GM23338 (cell line): Measurements from ENCODE around the gene NHS. TPM values are rescaled to one million over a fixed set of nuclear protein-coding genes. Genes with fewer than 3 reads are reported as not detected.

Experiments used
- ATAC-seq: fragments of 200-7000 bp; cut with Tn5 transposase; 3 replicates; pipeline ENCODE4 v1.9.1; 2020
- DNase-seq: peaks from one replicate; pipeline ENCODE4 v3.0.0-alpha.2; 2015; ENCODE audit warnings: low spot score
- H2AFZ ChIP-seq: fragments of 200-600 bp; sonication (generic); 2 replicates; pipeline ENCODE4 v1.8.0; 2016; ENCODE audit warnings: antibody characterized with exemption, mild to moderate bottlenecking, moderate library complexity
- H3F3A ChIP-seq: fragments of 200-600 bp; sonication (generic); replicated peaks from 2 replicates; pipeline ENCODE4 v1.8.0; 2017; ENCODE audit warnings: antibody characterized with exemption, mixed run types, low read depth
- H3K27ac ChIP-seq: fragments of 200-600 bp; sonication (generic); 2 replicates; pipeline ENCODE4 v1.6.1; 2016; ENCODE audit warnings: low read depth
- H3K27me3 ChIP-seq: fragments of 200-600 bp; sonication (generic); 2 replicates; pipeline ENCODE4 v1.8.0; 2016; ENCODE audit warnings: mild to moderate bottlenecking, mixed run types, moderate library complexity; ENCODE audit not compliant: insufficient read depth
- H3K36me3 ChIP-seq: fragments of 200-600 bp; sonication (generic); 2 replicates; pipeline ENCODE4 v1.8.0; 2016; ENCODE audit warnings: mild to moderate bottlenecking; ENCODE audit not compliant: insufficient read depth
- H3K4me1 ChIP-seq: fragments of 200-600 bp; sonication (generic); 2 replicates; pipeline ENCODE4 v1.8.0; 2016; ENCODE audit warnings: mild to moderate bottlenecking, moderate library complexity; ENCODE audit not compliant: insufficient read depth
- H3K4me2 ChIP-seq: fragments of 200-600 bp; sonication (generic); 2 replicates; pipeline ENCODE4 v1.7.1; 2017; ENCODE audit warnings: mixed run types
- H3K4me3 ChIP-seq: fragments of 200-600 bp; sonication (generic); 2 replicates; pipeline ENCODE4 v1.6.1; 2016; ENCODE audit warnings: mixed run types
- H3K79me2 ChIP-seq: fragments of 200-600 bp; sonication (generic); replicated peaks from 2 replicates; pipeline ENCODE4 v1.8.0; 2017; ENCODE audit warnings: mild to moderate bottlenecking; ENCODE audit not compliant: insufficient read depth
- H3K9me2 ChIP-seq: fragments of 200-600 bp; sonication (generic); 2 replicates; pipeline ENCODE4 v1.8.0; 2017; ENCODE audit not compliant: insufficient read depth
- H4K20me1 ChIP-seq: fragments of 200-600 bp; sonication (generic); replicated peaks from 2 replicates; pipeline ENCODE4 v1.8.0; 2017; ENCODE audit warnings: mild to moderate bottlenecking; ENCODE audit not compliant: insufficient read depth
- H3K27ac Mint-ChIP-seq: 2 replicates; pipeline ENCODE4 v1.8.0; 2020; ENCODE audit warnings: inconsistent platforms, mild to moderate bottlenecking, moderate library complexity, mixed read lengths
- H3K27me3 Mint-ChIP-seq: 3 replicates; pipeline ENCODE4 v1.8.0; 2022; ENCODE audit warnings: low read depth, mild to moderate bottlenecking, moderate library complexity, mixed read lengths, inconsistent platforms; ENCODE audit not compliant: insufficient read depth, poor library complexity
- H3K36me3 Mint-ChIP-seq: 3 replicates; pipeline ENCODE4 v1.8.0; 2021; ENCODE audit warnings: low read depth, mild to moderate bottlenecking, inconsistent platforms, moderate library complexity, mixed read lengths
- H3K4me1 Mint-ChIP-seq: 3 replicates; pipeline ENCODE4 v1.8.0; 2020; ENCODE audit warnings: mild to moderate bottlenecking, inconsistent platforms, mixed read lengths
- H3K4me3 Mint-ChIP-seq: 3 replicates; pipeline ENCODE4 v1.8.0; 2021; ENCODE audit warnings: moderate library complexity, mild to moderate bottlenecking, inconsistent platforms, mixed read lengths
- H3K9me3 Mint-ChIP-seq: 3 replicates; pipeline ENCODE4 v1.8.0; 2020; ENCODE audit warnings: moderate library complexity, mild to moderate bottlenecking, inconsistent platforms, mixed read lengths
- CREB1 ChIP-seq: fragments of 250-450 bp; sonication (Bioruptor Pico); IDR thresholded peaks from 2 replicates; pipeline ENCODE4 v1.5.0; 2020; ENCODE audit warnings: low read depth, mild to moderate bottlenecking, moderate library complexity
- EZH2 ChIP-seq: fragments of 200-600 bp; sonication (generic); IDR thresholded peaks from one replicate; pipeline ENCODE4 v1.8.0; 2017; ENCODE audit warnings: antibody characterized with exemption, mild to moderate bottlenecking, low read depth; ENCODE audit not compliant: unreplicated experiment
- NANOG ChIP-seq: IDR thresholded peaks from 2 replicates; pipeline ENCODE4 v1.6.1; 2016; ENCODE audit warnings: antibody characterized with exemption, borderline replicate concordance
- STAT1 ChIP-seq: IDR thresholded peaks from one replicate; pipeline ENCODE4 v1.6.1; 2016; ENCODE audit warnings: antibody characterized with exemption; ENCODE audit not compliant: unreplicated experiment
- ZNF114 ChIP-seq: fragments of 250-450 bp; sonication (Bioruptor Pico); IDR thresholded peaks from 2 replicates; pipeline ENCODE4 v1.5.0; 2020; ENCODE audit warnings: mild to moderate bottlenecking, moderate library complexity
- polyA plus RNA-seq: library from polyadenylated mRNA; unstranded; fragments of >200 nt; fragmentation: Nextera tagmentation; extraction: Ambion mirVana; gene quantifications from 2 replicates; pipeline ENCODE4 v1.2.1, GENCODE V29; 2016
- total RNA-seq: library from RNA; depleted of rRNA; stranded (reverse); fragments of >200 nt; shearing (Covaris generic); gene quantifications from 2 replicates; pipeline ENCODE4 v1.2.3, GENCODE V29; 2014
- TF ChIP-seq, protein P1 (sequence below): fragments of 250-450 bp; sonication (Bioruptor Pico); IDR thresholded peaks from 2 replicates; pipeline ENCODE4 v1.5.0; 2020; ENCODE audit warnings: mild to moderate bottlenecking, moderate library complexity
- TF ChIP-seq, protein P2 (sequence below): IDR thresholded peaks from one replicate; pipeline ENCODE4 v1.6.1; 2018; ENCODE audit warnings: antibody characterized with exemption; ENCODE audit not compliant: unreplicated experiment

Gene NHS
- total and polyA plus RNA-seq, 2 experiments from 2014 or later, result 1.8 to 8.2 TPM

DNA sequence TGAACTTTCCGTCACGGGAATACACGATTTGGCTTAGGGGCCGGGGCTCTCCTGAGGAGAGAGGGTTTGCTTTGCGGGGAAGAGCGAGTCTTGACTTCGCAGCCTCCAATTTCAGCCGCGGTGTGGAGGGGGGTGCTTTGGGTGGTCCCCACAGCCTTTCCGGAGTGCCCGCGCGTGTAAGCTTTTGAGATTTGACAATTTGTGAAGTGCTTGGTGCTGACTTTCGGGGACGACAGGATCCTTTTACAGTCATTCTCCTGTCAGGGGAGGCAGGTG, 362.6 kb downstream of the NHS start (continued):
- TF ChIP-seq, protein P1, sequence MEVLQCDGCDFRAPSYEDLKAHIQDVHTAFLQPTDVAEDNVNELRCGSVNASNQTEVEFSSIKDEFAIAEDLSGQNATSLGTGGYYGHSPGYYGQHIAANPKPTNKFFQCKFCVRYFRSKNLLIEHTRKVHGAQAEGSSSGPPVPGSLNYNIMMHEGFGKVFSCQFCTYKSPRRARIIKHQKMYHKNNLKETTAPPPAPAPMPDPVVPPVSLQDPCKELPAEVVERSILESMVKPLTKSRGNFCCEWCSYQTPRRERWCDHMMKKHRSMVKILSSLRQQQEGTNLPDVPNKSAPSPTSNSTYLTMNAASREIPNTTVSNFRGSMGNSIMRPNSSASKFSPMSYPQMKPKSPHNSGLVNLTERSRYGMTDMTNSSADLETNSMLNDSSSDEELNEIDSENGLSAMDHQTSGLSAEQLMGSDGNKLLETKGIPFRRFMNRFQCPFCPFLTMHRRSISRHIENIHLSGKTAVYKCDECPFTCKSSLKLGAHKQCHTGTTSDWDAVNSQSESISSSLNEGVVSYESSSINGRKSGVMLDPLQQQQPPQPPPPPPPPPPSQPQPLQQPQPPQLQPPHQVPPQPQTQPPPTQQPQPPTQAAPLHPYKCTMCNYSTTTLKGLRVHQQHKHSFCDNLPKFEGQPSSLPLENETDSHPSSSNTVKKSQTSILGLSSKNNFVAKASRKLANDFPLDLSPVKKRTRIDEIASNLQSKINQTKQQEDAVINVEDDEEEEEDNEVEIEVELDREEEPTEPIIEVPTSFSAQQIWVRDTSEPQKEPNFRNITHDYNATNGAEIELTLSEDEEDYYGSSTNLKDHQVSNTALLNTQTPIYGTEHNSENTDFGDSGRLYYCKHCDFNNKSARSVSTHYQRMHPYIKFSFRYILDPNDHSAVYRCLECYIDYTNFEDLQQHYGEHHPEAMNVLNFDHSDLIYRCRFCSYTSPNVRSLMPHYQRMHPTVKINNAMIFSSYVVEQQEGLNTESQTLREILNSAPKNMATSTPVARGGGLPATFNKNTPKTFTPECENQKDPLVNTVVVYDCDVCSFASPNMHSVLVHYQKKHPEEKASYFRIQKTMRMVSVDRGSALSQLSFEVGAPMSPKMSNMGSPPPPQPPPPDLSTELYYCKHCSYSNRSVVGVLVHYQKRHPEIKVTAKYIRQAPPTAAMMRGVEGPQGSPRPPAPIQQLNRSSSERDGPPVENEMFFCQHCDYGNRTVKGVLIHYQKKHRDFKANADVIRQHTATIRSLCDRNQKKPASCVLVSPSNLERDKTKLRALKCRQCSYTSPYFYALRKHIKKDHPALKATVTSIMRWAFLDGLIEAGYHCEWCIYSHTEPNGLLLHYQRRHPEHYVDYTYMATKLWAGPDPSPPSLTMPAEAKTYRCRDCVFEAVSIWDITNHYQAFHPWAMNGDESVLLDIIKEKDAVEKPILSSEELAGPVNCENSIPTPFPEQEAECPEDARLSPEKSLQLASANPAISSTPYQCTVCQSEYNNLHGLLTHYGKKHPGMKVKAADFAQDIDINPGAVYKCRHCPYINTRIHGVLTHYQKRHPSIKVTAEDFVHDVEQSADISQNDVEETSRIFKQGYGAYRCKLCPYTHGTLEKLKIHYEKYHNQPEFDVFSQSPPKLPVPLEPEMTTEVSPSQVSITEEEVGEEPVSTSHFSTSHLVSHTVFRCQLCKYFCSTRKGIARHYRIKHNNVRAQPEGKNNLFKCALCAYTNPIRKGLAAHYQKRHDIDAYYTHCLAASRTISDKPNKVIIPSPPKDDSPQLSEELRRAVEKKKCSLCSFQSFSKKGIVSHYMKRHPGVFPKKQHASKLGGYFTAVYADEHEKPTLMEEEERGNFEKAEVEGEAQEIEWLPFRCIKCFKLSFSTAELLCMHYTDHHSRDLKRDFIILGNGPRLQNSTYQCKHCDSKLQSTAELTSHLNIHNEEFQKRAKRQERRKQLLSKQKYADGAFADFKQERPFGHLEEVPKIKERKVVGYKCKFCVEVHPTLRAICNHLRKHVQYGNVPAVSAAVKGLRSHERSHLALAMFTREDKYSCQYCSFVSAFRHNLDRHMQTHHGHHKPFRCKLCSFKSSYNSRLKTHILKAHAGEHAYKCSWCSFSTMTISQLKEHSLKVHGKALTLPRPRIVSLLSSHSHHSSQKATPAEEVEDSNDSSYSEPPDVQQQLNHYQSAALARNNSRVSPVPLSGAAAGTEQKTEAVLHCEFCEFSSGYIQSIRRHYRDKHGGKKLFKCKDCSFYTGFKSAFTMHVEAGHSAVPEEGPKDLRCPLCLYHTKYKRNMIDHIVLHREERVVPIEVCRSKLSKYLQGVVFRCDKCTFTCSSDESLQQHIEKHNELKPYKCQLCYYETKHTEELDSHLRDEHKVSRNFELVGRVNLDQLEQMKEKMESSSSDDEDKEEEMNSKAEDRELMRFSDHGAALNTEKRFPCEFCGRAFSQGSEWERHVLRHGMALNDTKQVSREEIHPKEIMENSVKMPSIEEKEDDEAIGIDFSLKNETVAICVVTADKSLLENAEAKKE (CRISPR knock-in tag), result no peak

DNA sequence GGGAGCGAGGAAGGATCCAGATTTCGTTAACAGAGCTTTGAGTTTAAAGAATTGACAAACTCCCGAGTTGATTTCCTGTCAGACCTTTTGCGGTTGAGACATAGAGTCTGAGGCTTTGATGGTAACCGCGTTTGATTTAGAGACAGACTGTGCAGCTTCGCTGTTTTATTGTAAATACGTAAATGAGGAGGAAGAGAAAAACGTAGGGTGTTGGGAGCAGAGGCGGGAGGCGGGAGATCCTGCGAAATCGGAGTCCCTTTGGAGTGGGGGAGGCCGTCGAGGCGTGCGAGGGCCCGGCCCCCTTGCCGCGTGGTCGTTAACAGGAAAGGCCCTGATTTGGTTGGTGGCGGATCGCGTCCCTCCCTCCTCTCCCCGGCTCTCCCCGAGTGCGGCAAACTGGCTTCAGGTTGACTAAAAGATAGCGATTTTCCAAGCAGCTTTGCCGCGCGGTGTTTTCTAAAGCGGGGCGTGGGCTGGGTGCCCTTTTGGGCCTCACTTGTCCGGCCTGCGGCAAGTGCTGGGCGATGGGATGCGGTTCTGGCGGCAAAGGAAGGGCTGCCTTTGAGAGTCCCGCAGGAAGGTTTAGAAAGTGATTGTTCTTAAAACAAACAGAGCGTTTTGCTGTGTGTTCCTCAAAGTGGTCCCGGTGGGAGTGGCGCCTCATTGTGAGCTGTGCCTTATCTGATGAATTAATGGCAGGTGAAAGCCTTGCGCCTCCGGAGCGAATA, 363.1 kb downstream of the NHS start:
- no peak overlapping the region for H3K27ac ChIP-seq
- TF ChIP-seq ZNF114 (CRISPR knock-in tag) (no peak), STAT1 (no peak), NANOG (no peak), CREB1 (CRISPR knock-in tag) (no peak), EZH2 (no peak)
- TF ChIP-seq, protein P2, sequence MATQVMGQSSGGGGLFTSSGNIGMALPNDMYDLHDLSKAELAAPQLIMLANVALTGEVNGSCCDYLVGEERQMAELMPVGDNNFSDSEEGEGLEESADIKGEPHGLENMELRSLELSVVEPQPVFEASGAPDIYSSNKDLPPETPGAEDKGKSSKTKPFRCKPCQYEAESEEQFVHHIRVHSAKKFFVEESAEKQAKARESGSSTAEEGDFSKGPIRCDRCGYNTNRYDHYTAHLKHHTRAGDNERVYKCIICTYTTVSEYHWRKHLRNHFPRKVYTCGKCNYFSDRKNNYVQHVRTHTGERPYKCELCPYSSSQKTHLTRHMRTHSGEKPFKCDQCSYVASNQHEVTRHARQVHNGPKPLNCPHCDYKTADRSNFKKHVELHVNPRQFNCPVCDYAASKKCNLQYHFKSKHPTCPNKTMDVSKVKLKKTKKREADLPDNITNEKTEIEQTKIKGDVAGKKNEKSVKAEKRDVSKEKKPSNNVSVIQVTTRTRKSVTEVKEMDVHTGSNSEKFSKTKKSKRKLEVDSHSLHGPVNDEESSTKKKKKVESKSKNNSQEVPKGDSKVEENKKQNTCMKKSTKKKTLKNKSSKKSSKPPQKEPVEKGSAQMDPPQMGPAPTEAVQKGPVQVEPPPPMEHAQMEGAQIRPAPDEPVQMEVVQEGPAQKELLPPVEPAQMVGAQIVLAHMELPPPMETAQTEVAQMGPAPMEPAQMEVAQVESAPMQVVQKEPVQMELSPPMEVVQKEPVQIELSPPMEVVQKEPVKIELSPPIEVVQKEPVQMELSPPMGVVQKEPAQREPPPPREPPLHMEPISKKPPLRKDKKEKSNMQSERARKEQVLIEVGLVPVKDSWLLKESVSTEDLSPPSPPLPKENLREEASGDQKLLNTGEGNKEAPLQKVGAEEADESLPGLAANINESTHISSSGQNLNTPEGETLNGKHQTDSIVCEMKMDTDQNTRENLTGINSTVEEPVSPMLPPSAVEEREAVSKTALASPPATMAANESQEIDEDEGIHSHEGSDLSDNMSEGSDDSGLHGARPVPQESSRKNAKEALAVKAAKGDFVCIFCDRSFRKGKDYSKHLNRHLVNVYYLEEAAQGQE, result no peak

More for the DNA sequence above, 363.1 kb downstream of the NHS start:
- Histone ChIP-seq H3F3A (no peaks in the 10 kb centered on the region), H2AFZ (peak overlapping the region; percentile 69), H3K4me1 (no peaks in the 10 kb centered on the region), H3K4me3 (peak overlapping the region; percentile 62), H3K79me2 (no peaks in the 10 kb centered on the region), H3K36me3 (no peaks in the 10 kb centered on the region), H3K9me2 (no peaks in the 10 kb centered on the region), H4K20me1 (no peaks in the 10 kb centered on the region), H3K4me2 (peak overlapping the region; percentile 83), H3K27me3 (peaks cover 24% of the 10 kb centered on the region)
- H3K9me3 Mint-ChIP-seq, result no peaks in the 10 kb centered on the region
- DNase-seq (peak; percentile 46), ATAC-seq (peak; percentile 41)
- H3K4me1 Mint-ChIP-seq, result peaks cover 14% of the 10 kb centered on the region; the same call in 2 of the 3 replicates
- H3K27ac Mint-ChIP-seq, result no peak overlapping the region
- no peaks in the 10 kb centered on the region for H3K36me3 Mint-ChIP-seq
- peak overlapping the region; percentile 79 for H3K4me3 Mint-ChIP-seq
- peaks cover 20% of the 10 kb centered on the region for H3K27me3 Mint-ChIP-seq
